Stimulated activated naive B cell treated with anti-CD40 and anti-IgM and Interleukin-4, amounts not matched to agents 10 μg/mL and 1 μg/mL and 100 μg/mL, for 72 hours (primary cell): ENCODE data around the gene TADA2B.

Source experiments
- ATAC-seq, 2 donors: fragments of 150-1000 bp; cut with Tn5 transposase; replicated peaks; 2 replicates each; pipeline ENCODE4 v1.10.0; 2021; ENCODE audit warnings: moderate library complexity in 1 of 2
- DNase-seq: peaks from one replicate; pipeline ENCODE4 v3.0.0; 2021
- H3K27ac Mint-ChIP-seq: one replicate; pipeline ENCODE4 v1.8.0; 2022; ENCODE audit warnings: mild to moderate bottlenecking, mixed read lengths
- H3K27me3 Mint-ChIP-seq, 2 donors: one replicate each; pipeline ENCODE4 v1.8.0; 2022; ENCODE audit warnings: mixed read lengths in 2 of 2
- H3K36me3 Mint-ChIP-seq, 2 donors: one replicate each; pipeline ENCODE4 v1.8.0; 2022; ENCODE audit warnings: mixed read lengths in 2 of 2, mild to moderate bottlenecking in 1 of 2
- H3K4me1 Mint-ChIP-seq, 2 donors: one replicate each; pipeline ENCODE4 v1.8.0; 2022; ENCODE audit warnings: mixed read lengths in 2 of 2, mild to moderate bottlenecking in 1 of 2
- H3K4me3 Mint-ChIP-seq, 2 donors: one replicate each; pipeline ENCODE4 v1.8.0; 2022; ENCODE audit warnings: mild to moderate bottlenecking in 2 of 2, mixed read lengths in 2 of 2, moderate library complexity in 1 of 2
- H3K9me3 Mint-ChIP-seq, 2 donors: one replicate each; pipeline ENCODE4 v1.8.0; 2022; ENCODE audit warnings: mixed read lengths in 2 of 2, mild to moderate bottlenecking in 1 of 2

TADA2B gene

GRCh38 chr4:7043284-7044136 is at the start of gene TADA2B:
TSS of gene TADA2B (plus strand) at chr4:7043372. CDS start at chr4:7043580, 208 bp downstream.
- H3K27ac Mint-ChIP-seq, result peak within 1 kb of the TSS; percentile 96
- DNase-seq, result peak; percentile 41
- peaks cover 0 to 8% of the 10 kb centered on the region in 2 donors for H3K36me3 Mint-ChIP-seq
- peaks cover 44 to 63% of the 10 kb centered on the region in 2 donors for H3K4me1 Mint-ChIP-seq
- no peaks in the 10 kb centered on the region for H3K27me3 Mint-ChIP-seq
- no peaks in the 10 kb centered on the region for H3K9me3 Mint-ChIP-seq
- ATAC-seq, result peak; percentile 62 to 66
- H3K4me3 Mint-ChIP-seq, result peak within 1 kb of the TSS; percentile 97 to 99

GRCh38 chr4:6996481-6996880 is 46.7 kb upstream of the TADA2B start:
- no peaks in the 10 kb centered on the region for H3K9me3 Mint-ChIP-seq
- no peak for ATAC-seq
- peaks cover 38 to 51% of the 10 kb centered on the region in 2 donors for H3K36me3 Mint-ChIP-seq

GRCh38 chr4:6999172-7000086 is 43.7 kb upstream of the TADA2B start:
- Mint-ChIP-seq H3K9me3 (no peaks in the 10 kb centered on the region), H3K27ac (no peak overlapping the region), H3K4me3 (no peak overlapping the region), H3K4me1 (no peaks in the 10 kb centered on the region), H3K27me3 (no peaks in the 10 kb centered on the region), H3K36me3 (peaks cover 51 to 71% of the 10 kb centered on the region in 2 donors)
- ATAC-seq (no peak), DNase-seq (no peak)

More at GRCh38 chr4:6996481-6996880, 46.7 kb upstream of the TADA2B start:
- Mint-ChIP-seq H3K4me3 (no peak overlapping the region), H3K27me3 (no peaks in the 10 kb centered on the region), H3K4me1 (peaks cover 13 to 20% of the 10 kb centered on the region in 2 donors), H3K27ac (no peak overlapping the region)
- DNase-seq, result no peak

- Mint-ChIP-seq H3K4me3 (no peak overlapping the region), H3K27me3 (no peaks in the 10 kb centered on the region), H3K27ac (no peak overlapping the region), H3K4me1 (no peaks in the 10 kb centered on the region), H3K9me3 (no peaks in the 10 kb centered on the region), H3K36me3 (peaks cover 50 to 70% of the 10 kb centered on the region in 2 donors)
- DNase-seq (no peak), ATAC-seq (no peak)
Observed at GRCh38 chr4:7000421-7001176, 42.6 kb upstream of the TADA2B start.

GRCh38 chr4:7001271-7001670 is 41.9 kb upstream of the TADA2B start:
- Mint-ChIP-seq H3K4me1 (no peaks in the 10 kb centered on the region), H3K36me3 (peaks cover 52 to 69% of the 10 kb centered on the region in 2 donors), H3K27ac (no peak overlapping the region), H3K9me3 (no peaks in the 10 kb centered on the region), H3K27me3 (no peaks in the 10 kb centered on the region), H3K4me3 (no peak overlapping the region)
- ATAC-seq (no peak), DNase-seq (no peak)

DNA sequence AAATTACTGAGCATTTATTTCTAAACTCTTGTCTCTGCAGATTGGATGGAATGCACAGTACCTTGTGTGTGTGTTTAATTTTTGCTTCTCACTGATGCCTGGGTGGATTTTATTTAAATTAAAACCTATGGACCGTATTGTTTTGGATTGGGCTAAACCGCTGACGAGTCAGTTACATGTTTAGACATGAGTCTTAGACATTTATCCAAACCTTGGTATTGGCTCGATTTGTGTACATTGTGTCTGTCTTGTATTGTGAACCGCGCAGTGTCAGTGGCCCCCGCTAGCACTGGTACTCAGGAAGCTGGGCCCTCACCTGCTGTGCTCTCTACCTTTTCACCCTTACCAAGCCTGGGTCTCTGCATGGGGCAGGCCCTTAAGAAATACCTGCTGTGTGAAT is 40.8 kb upstream of the TADA2B start:
- Mint-ChIP-seq H3K4me1 (peaks cover 0 to 5% of the 10 kb centered on the region in 2 donors), H3K36me3 (peaks cover 54 to 71% of the 10 kb centered on the region in 2 donors), H3K27me3 (no peaks in the 10 kb centered on the region), H3K27ac (no peak overlapping the region), H3K9me3 (no peaks in the 10 kb centered on the region), H3K4me3 (no peak overlapping the region)
- ATAC-seq (no peak), DNase-seq (no peak)

DNA sequence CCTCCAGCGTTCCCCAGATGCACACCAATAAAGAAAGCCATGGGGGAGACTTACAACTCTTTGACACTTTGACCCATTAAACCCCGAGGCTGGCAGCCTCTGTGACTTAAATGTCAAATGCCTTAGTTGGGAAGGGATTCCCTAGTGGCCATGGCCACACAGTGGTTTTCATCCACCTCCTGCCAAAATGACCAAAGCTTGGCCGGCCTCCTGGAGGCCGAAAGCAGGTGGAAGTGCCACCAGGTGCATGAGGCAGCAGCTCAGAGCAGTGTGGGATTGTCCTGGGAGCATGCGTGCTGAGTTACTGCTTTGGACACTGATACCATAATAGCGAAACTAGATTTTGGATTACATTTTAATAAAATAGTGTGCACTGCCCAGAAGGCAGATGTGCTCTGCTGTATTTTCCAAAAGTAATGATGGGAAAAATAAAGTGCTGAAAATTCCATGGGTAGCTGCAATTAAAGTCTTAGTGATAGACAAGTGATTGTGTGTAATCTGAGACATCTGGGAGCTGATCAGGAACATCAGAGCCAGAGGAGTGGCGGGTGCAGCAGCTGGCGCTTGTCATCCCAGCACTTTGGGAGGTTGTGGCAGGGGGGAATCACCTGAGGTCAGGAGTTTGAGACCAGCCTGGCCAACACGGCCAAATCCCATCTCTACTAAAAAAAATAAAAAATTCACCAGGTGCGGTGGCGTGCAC is 39.8 kb upstream of the TADA2B start:
- H3K9me3 Mint-ChIP-seq, result no peaks in the 10 kb centered on the region
- H3K27ac Mint-ChIP-seq, result no peak overlapping the region
- H3K27me3 Mint-ChIP-seq, result no peaks in the 10 kb centered on the region
- no peak overlapping the region for H3K4me3 Mint-ChIP-seq
- H3K36me3 Mint-ChIP-seq, result peaks cover 53 to 71% of the 10 kb centered on the region in 2 donors
- no peak for DNase-seq
- ATAC-seq, result no peak
- H3K4me1 Mint-ChIP-seq, result peaks cover 0 to 13% of the 10 kb centered on the region in 2 donors

- Mint-ChIP-seq H3K27ac (no peak overlapping the region), H3K36me3 (peaks cover 51 to 72% of the 10 kb centered on the region in 2 donors), H3K4me1 (peaks cover 0 to 13% of the 10 kb centered on the region in 2 donors), H3K9me3 (no peaks in the 10 kb centered on the region), H3K4me3 (no peak overlapping the region), H3K27me3 (no peaks in the 10 kb centered on the region)
- ATAC-seq (no peak), DNase-seq (no peak)
Observed at GRCh38 chr4:7003879-7004240, 39.3 kb upstream of the TADA2B start.

- Mint-ChIP-seq H3K36me3 (peaks cover 52 to 72% of the 10 kb centered on the region in 2 donors), H3K4me1 (peaks cover 0 to 13% of the 10 kb centered on the region in 2 donors), H3K27me3 (no peaks in the 10 kb centered on the region), H3K4me3 (no peak overlapping the region), H3K27ac (no peak overlapping the region), H3K9me3 (no peaks in the 10 kb centered on the region)
- DNase-seq (no peak), ATAC-seq (no peak)
Observed at GRCh38 chr4:7004331-7004730, 38.8 kb upstream of the TADA2B start.

GRCh38 chr4:7005571-7005970 is 37.6 kb upstream of the TADA2B start:
- Mint-ChIP-seq H3K4me3 (no peak overlapping the region), H3K4me1 (peaks cover 0 to 13% of the 10 kb centered on the region in 2 donors), H3K9me3 (no peaks in the 10 kb centered on the region), H3K36me3 (peaks cover 50 to 70% of the 10 kb centered on the region in 2 donors), H3K27ac (no peak overlapping the region), H3K27me3 (no peaks in the 10 kb centered on the region)
- ATAC-seq (no peak), DNase-seq (no peak)

- Mint-ChIP-seq H3K4me1 (peaks cover 0 to 13% of the 10 kb centered on the region in 2 donors), H3K9me3 (no peaks in the 10 kb centered on the region), H3K27ac (peak overlapping the region; percentile 25), H3K36me3 (peaks cover 48 to 70% of the 10 kb centered on the region in 2 donors), H3K27me3 (no peaks in the 10 kb centered on the region), H3K4me3 (no peak overlapping the region)
- ATAC-seq (no peak), DNase-seq (no peak)
Observed at GRCh38 chr4:7006411-7006810, 36.8 kb upstream of the TADA2B start.

GRCh38 chr4:7007142-7007907 is 35.8 kb upstream of the TADA2B start:
- H3K4me3 Mint-ChIP-seq, result no peak overlapping the region
- peak overlapping the region; percentile 59 for H3K27ac Mint-ChIP-seq
- H3K9me3 Mint-ChIP-seq, result no peaks in the 10 kb centered on the region
- H3K36me3 Mint-ChIP-seq, result peaks cover 45 to 66% of the 10 kb centered on the region in 2 donors
- peaks cover 0 to 13% of the 10 kb centered on the region in 2 donors for H3K4me1 Mint-ChIP-seq
- no peaks in the 10 kb centered on the region for H3K27me3 Mint-ChIP-seq
- DNase-seq, result no peak
- no peak for ATAC-seq

DNA sequence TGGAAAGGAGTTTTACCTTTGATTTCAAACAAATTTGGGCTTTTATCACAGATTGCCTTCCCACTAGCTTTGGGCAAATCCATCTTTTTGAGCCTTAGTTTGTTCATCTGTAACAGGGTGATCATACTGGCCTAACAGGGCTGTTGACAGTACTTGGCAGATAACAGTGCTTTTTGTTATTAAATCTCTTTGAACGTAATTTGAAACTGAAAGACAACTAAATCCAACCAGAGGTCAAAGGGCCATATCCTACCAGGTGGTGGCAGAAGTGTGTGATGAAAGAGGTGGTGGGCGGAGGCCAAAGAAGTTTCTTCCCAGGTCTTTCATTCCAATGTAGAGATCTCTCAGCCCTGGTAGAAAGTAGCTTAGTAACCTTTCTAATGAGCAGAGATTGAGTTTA is 35.2 kb upstream of the TADA2B start:
- ATAC-seq (no peak), DNase-seq (no peak)
- Mint-ChIP-seq H3K4me3 (no peak overlapping the region), H3K36me3 (peaks cover 42 to 68% of the 10 kb centered on the region in 2 donors), H3K9me3 (no peaks in the 10 kb centered on the region), H3K4me1 (peaks cover under 1 to 14% of the 10 kb centered on the region in 2 donors), H3K27ac (peak overlapping the region; percentile 73), H3K27me3 (no peaks in the 10 kb centered on the region)
